Measurements from ENCODE around the gene KCNA5.

DNA sequence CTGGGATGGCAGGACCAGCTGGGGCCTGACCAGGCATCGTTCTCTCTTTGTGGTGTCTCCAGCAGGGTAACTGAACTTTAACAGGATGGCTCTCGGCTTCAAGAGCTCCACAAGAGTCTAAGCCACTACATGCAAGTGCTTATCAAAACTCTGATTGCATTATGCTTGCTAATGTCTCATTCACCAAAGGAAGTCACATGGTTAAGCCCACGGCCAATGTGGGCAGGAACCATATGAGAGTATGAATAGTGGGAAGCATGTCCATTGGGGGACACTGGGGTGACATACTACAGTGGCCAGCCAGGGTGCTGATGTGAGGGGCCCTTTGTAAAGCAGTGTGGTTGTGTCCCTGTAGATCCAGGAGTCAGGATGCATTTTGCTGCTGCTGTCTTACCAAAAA is 35.0 kb upstream of the KCNA5 start:
- TF ChIP-seq, protein P1, sequence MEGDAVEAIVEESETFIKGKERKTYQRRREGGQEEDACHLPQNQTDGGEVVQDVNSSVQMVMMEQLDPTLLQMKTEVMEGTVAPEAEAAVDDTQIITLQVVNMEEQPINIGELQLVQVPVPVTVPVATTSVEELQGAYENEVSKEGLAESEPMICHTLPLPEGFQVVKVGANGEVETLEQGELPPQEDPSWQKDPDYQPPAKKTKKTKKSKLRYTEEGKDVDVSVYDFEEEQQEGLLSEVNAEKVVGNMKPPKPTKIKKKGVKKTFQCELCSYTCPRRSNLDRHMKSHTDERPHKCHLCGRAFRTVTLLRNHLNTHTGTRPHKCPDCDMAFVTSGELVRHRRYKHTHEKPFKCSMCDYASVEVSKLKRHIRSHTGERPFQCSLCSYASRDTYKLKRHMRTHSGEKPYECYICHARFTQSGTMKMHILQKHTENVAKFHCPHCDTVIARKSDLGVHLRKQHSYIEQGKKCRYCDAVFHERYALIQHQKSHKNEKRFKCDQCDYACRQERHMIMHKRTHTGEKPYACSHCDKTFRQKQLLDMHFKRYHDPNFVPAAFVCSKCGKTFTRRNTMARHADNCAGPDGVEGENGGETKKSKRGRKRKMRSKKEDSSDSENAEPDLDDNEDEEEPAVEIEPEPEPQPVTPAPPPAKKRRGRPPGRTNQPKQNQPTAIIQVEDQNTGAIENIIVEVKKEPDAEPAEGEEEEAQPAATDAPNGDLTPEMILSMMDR (IDR thresholded peaks at IDR 0.05), result no peak
- no peak for TF ChIP-seq POLR2A (IDR thresholded peaks at IDR 0.05)
